ENCODE measurements around the gene SERPINA5.

SERPINA5 gene

GRCh38 chr14:94562022-94562421 lies 19.2 kb upstream of the SERPINA5 start:
- no peak for TF ChIP-seq CTCF (IDR thresholded peaks at IDR 0.05; ENCODE audit: low read depth, low read length)
- no peak for DNase-seq (ENCODE audit: extremely low read depth, low read depth)

- TF ChIP-seq CTCF (IDR thresholded peaks at IDR 0.05; ENCODE audit: low read depth, low read length) = no peak
- no peak for DNase-seq (ENCODE audit: extremely low read depth, low read depth)
These were observed 18.0 kb upstream of the SERPINA5 start for GRCh38 chr14:94562941-94563883.

- no peak for DNase-seq (ENCODE audit: extremely low read depth, low read depth)
- TF ChIP-seq CTCF (IDR thresholded peaks at IDR 0.05; ENCODE audit: low read depth, low read length) = no peak
These were observed 16.8 kb upstream of the SERPINA5 start for GRCh38 chr14:94564381-94564780.

- TF ChIP-seq CTCF (IDR thresholded peaks at IDR 0.05; ENCODE audit: low read depth, low read length) = no peak
- DNase-seq (ENCODE audit: extremely low read depth, low read depth) = no peak
These were observed 13.0 kb upstream of the SERPINA5 start for GRCh38 chr14:94568186-94568585.

- DNase-seq (ENCODE audit: extremely low read depth, low read depth) = no peak
- TF ChIP-seq CTCF (IDR thresholded peaks at IDR 0.05; ENCODE audit: low read depth, low read length) = no peak
These were observed 11.7 kb upstream of the SERPINA5 start for GRCh38 chr14:94569381-94570001.

- DNase-seq (ENCODE audit: extremely low read depth, low read depth) = no peak
- no peak for TF ChIP-seq CTCF (IDR thresholded peaks at IDR 0.05; ENCODE audit: low read depth, low read length)
These were observed 11.2 kb upstream of the SERPINA5 start for GRCh38 chr14:94570002-94570400.

- TF ChIP-seq CTCF (IDR thresholded peaks at IDR 0.05; ENCODE audit: low read depth, low read length) = no peak
- DNase-seq (ENCODE audit: extremely low read depth, low read depth) = no peak
These were observed 10.8 kb upstream of the SERPINA5 start for GRCh38 chr14:94570440-94570839.
